Spleen (tissue), 7 donors: Measurements from ENCODE around the gene CABLES1.

Experiments
- POLR2A ChIP-seq, 3 donors: fragments of 450-650 bp; IDR thresholded peaks; one replicate each; pipeline ENCODE4 v1.5.1; 2017; ENCODE audit warnings: antibody characterized with exemption in 3 of 3, mild to moderate bottlenecking in 1 of 3
- POLR2AphosphoS5 ChIP-seq, 3 donors: sonication (generic); formaldehyde crosslinking; IDR thresholded peaks; one replicate each; pipeline ENCODE4 v1.5.1; 2017; ENCODE audit warnings: antibody characterized with exemption in 3 of 3
- TF ChIP-seq, protein P1 (sequence below), 11 experiments: fragments of 200-600 bp in 7 of 11; fragments of 450-650 bp in 4 of 11; sonication (generic) in 4 of 11; IDR thresholded peaks in 8 of 11; conservative IDR thresholded peaks in 3 of 11; 1 replicate in 7 of 11; 2 replicates in 4 of 11; pipeline versions ENCODE4 v1.4.0 to v1.8.0; 2016 to 2021; ENCODE audit warnings: antibody characterized with exemption in 11 of 11, inconsistent platforms in 4 of 11, mild to moderate bottlenecking in 1 of 11
- donor health status: DM: no; HTN: no; CAD: no; lungs with moderate emphysema.
- donor health status: DM: no; HTN: no; CAD: no.
- donor health status: DM: no; HTN: no; CAD: no.

DNA sequence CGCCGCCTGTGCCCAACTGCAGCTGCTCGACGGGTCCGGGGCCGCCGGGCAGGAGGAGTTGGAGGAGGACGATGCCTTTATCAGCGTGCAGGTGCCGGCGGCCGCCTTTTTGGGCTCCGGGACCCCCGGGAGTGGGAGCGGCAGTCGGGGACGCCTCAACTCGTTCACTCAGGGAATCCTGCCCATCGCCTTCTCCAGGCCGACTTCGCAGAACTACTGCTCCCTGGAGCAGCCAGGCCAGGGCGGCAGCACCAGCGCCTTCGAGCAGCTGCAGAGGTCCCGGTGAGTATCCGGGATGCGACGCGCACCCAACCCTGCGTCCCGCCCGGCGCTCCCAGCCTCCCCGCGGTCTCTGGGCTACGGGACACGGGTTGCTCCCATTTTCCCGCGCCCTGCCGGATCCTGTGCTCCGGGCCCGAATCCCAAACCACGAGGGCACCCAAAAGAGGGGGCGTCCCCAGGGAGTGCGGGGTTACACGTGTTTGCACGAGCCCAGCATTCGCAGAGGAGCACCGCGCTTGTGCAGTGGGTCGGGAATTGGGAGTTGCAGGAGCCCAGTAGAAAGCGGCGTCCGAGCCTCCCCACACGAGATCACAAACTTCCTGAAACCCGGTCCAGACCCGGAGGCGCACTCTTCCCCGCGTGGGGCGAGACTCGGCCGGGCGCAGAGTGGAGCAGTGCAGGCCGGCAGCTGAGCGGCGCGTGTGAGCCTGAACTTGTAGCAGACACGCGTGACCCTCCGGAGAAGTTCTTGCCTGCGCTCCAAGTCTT lies 1.2 kb downstream of the CABLES1 start:
- TF ChIP-seq, protein P1, sequence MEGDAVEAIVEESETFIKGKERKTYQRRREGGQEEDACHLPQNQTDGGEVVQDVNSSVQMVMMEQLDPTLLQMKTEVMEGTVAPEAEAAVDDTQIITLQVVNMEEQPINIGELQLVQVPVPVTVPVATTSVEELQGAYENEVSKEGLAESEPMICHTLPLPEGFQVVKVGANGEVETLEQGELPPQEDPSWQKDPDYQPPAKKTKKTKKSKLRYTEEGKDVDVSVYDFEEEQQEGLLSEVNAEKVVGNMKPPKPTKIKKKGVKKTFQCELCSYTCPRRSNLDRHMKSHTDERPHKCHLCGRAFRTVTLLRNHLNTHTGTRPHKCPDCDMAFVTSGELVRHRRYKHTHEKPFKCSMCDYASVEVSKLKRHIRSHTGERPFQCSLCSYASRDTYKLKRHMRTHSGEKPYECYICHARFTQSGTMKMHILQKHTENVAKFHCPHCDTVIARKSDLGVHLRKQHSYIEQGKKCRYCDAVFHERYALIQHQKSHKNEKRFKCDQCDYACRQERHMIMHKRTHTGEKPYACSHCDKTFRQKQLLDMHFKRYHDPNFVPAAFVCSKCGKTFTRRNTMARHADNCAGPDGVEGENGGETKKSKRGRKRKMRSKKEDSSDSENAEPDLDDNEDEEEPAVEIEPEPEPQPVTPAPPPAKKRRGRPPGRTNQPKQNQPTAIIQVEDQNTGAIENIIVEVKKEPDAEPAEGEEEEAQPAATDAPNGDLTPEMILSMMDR (IDR thresholded peaks at IDR 0.05 in 8 of 11, conservative IDR thresholded peaks at IDR 0.05 in 3 of 11), result no peak
- TF ChIP-seq POLR2A (IDR thresholded peaks at IDR 0.05), result no peak
- no peak for TF ChIP-seq POLR2AphosphoS5 (IDR thresholded peaks at IDR 0.05)
